ENCODE measurements around the gene LIMS2. TPM values are rescaled to one million over a fixed set of nuclear protein-coding genes. Genes with fewer than 3 reads are reported as not detected.

Gene LIMS2
- total and polyA plus RNA-seq, 2 of the 8 experiments (the other 6 are each of a cell fraction or from before 2014, with no cell fraction given), result 3.3 to 4.8 TPM

- TF ChIP-seq SIX5 (IDR thresholded peaks at IDR 0.05; ENCODE audit: low read depth, low read length) (no peak), POU5F1 (IDR thresholded peaks at IDR 0.05; ENCODE audit: low read depth, low read length) (no peak), ASH2L (IDR thresholded peaks at IDR 0.05; ENCODE audit: low read length) (no peak), GABPA (IDR thresholded peaks at IDR 0.05; ENCODE audit: borderline replicate concordance, insufficient read depth, low read length) (no peak), ZNF274 (IDR thresholded peaks at IDR 0.05; ENCODE audit: borderline replicate concordance, extremely low read depth, low read length) (no peak), GTF2F1 (IDR thresholded peaks at IDR 0.05; ENCODE audit: borderline replicate concordance, low read depth, low read length) (no peak), HDAC2 (IDR thresholded peaks at IDR 0.05; ENCODE audit: borderline replicate concordance in 1 of 2, low read depth in 2 of 2, low read length in 2 of 2) (no peak), NANOG (IDR thresholded peaks at IDR 0.05; ENCODE audit: insufficient read depth, low read depth, low read length, poor library complexity, severe bottlenecking) (no peak), RAD21 (IDR thresholded peaks at IDR 0.05 in 1 of 2, conservative IDR thresholded peaks at IDR 0.05 in 1 of 2; ENCODE audit: low read depth in 2 of 2, low read length in 2 of 2) (no peak), PHF8 (conservative IDR thresholded peaks at IDR 0.05; ENCODE audit: low read depth, low read length) (no peak)
These were observed 29.7 kb downstream of the LIMS2 start, which contains the start of gene GPR17 (continued) for GRCh38 chr2:127645395-127646291.
